Keratinocyte (primary cell): ENCODE results near the gene MYO7B. TPM values are rescaled to one million over a fixed set of nuclear protein-coding genes. Genes with fewer than 3 reads are reported as not detected.

Source experiments
- DNase-seq: peaks from one replicate; pipeline ENCODE4 v3.0.0-alpha.2; 2011; ENCODE audit warnings: low read depth, missing footprints, low spot score
- FAIRE-seq: peaks from 2 replicates; lab custom pipeline; 2011; peaks lifted over from hg19 to GRCh38; lab: Jason Lieb, UNC
- H2AFZ ChIP-seq: 2 replicates; pipeline ENCODE4 v1.6.0; 2012; ENCODE audit warnings: low read length, control low read depth, inconsistent platforms; ENCODE audit not compliant: control insufficient read depth
- H3K27ac ChIP-seq: 2 replicates; pipeline ENCODE4 v1.5.1; 2011; ENCODE audit warnings: low read length; ENCODE audit not compliant: control insufficient read depth, insufficient read depth
- H3K27me3 ChIP-seq: 3 replicates; pipeline ENCODE4 v1.6.0; 2011; ENCODE audit warnings: low read length; ENCODE audit not compliant: control insufficient read depth, insufficient read depth; ENCODE audit errors: extremely low read depth
- H3K36me3 ChIP-seq, 2 experiments: 2 replicates in 1 of 2; 3 replicates in 1 of 2; pipeline ENCODE4 v1.5.1; 2011; ENCODE audit warnings: low read length in 2 of 2, mild to moderate bottlenecking in 1 of 2; ENCODE audit not compliant: control insufficient read depth in 2 of 2, insufficient read depth in 2 of 2; ENCODE audit errors: extremely low read depth in 1 of 2
- H3K4me1 ChIP-seq: 3 replicates; pipeline ENCODE4 v1.5.1; 2011; ENCODE audit warnings: low read length; ENCODE audit not compliant: control insufficient read depth, insufficient read depth; ENCODE audit errors: extremely low read depth
- H3K4me2 ChIP-seq: 3 replicates; pipeline ENCODE4 v1.6.0; 2011; ENCODE audit warnings: low read depth, low read length; ENCODE audit not compliant: control insufficient read depth, insufficient read depth; ENCODE audit errors: extremely low read depth
- H3K4me3 ChIP-seq, 3 experiments: fragments of 200-600 bp in 1 of 3; sonication (generic) in 1 of 3; 2 replicates in 2 of 3; 3 replicates in 1 of 3; pipeline ENCODE4 v1.5.1; 2011 to 2016; ENCODE audit warnings: low read length in 3 of 3, mild to moderate bottlenecking in 3 of 3, control low read depth in 2 of 3, inconsistent platforms in 1 of 3, low read depth in 1 of 3, mixed read lengths in 1 of 3, mixed run types in 1 of 3, moderate library complexity in 1 of 3; ENCODE audit not compliant: control insufficient read depth in 2 of 3, insufficient read depth in 2 of 3; ENCODE audit errors: extremely low read depth in 1 of 3
- H3K79me2 ChIP-seq: 2 replicates; pipeline ENCODE4 v1.6.0; 2012; ENCODE audit warnings: low read length; ENCODE audit not compliant: control insufficient read depth, insufficient read depth
- H3K9ac ChIP-seq: 3 replicates; pipeline ENCODE4 v1.6.0; 2011; ENCODE audit warnings: low read length; ENCODE audit not compliant: control insufficient read depth, insufficient read depth; ENCODE audit errors: extremely low read depth
- H3K9me1 ChIP-seq: 3 replicates; pipeline ENCODE4 v1.6.0; 2011; ENCODE audit warnings: low read length; ENCODE audit not compliant: control insufficient read depth, insufficient read depth; ENCODE audit errors: extremely low read depth
- H3K9me3 ChIP-seq: 2 replicates; pipeline ENCODE4 v1.5.1; 2012; ENCODE audit warnings: low read depth, low read length; ENCODE audit not compliant: control insufficient read depth
- H4K20me1 ChIP-seq: 3 replicates; pipeline ENCODE4 v1.6.0; 2011; ENCODE audit warnings: low read length; ENCODE audit not compliant: control insufficient read depth, insufficient read depth; ENCODE audit errors: extremely low read depth
- CTCF ChIP-seq, 3 experiments: IDR thresholded peaks in 1 of 3; conservative IDR thresholded peaks in 1 of 3; optimal IDR thresholded peaks in 1 of 3; 2 replicates in 2 of 3; 3 replicates in 1 of 3; pipeline versions ENCODE3 to v1.5.1; 2011; ENCODE audit warnings: low read length in 3 of 3, mild to moderate bottlenecking in 3 of 3, moderate library complexity in 2 of 3, control low read depth in 1 of 3, inconsistent platforms in 1 of 3; ENCODE audit not compliant: insufficient read depth in 2 of 3; ENCODE audit errors: extremely low read depth in 1 of 3
- EZH2 ChIP-seq: IDR thresholded peaks from one replicate; pipeline ENCODE4 v1.6.1; 2012; ENCODE audit warnings: inconsistent platforms, mild to moderate bottlenecking, low read length, moderate library complexity
- dilution Hi-C: fragments of 300-500 bp; cut with MboI; formaldehyde crosslinking; loops from one replicate; pipeline ENCODE4 v1.7.0; 2020; ENCODE audit warnings: low sequenced_read_pairs; ENCODE audit not compliant: extremely low pct_ligation_motif_present
- polyA plus RNA-seq, 5 experiments: library from polyadenylated mRNA; depleted of rRNA in 3 of 5; stranded (reverse) in 3 of 5; stranded (forward) in 1 of 5; unstranded in 1 of 5; fragments of >200 nt; gene quantifications; 1 replicate in 1 of 5; 2 replicates in 3 of 5; 3 replicates in 1 of 5; pipeline versions ENCODE4 v1.2.1 to v1.2.3, GENCODE V29; 2011 to 2012; ENCODE audit warnings: missing spikeins in 2 of 5, low read depth in 1 of 5, low replicate concordance in 1 of 5

Gene MYO7B
- polyA plus RNA-seq, 1 donor (not counting 4 experiments of a cell fraction or from before 2014, with no cell fraction given) = not detected

GRCh38 chr2:127614246-127614645 lies 78.8 kb downstream of the MYO7B start:
- H3K36me3 ChIP-seq = no peaks in the 10 kb centered on the region
- H3K4me2 ChIP-seq = no peak overlapping the region
- no peaks in the 10 kb centered on the region for H3K79me2 ChIP-seq
- H3K9me3 ChIP-seq = no peaks in the 10 kb centered on the region
- DNase-seq (no peak), FAIRE-seq (no peak)
- no peaks in the 10 kb centered on the region for H4K20me1 ChIP-seq
- H3K27me3 ChIP-seq = no peaks in the 10 kb centered on the region
- no peak overlapping the region for H2AFZ ChIP-seq
- H3K9me1 ChIP-seq = no peaks in the 10 kb centered on the region
- H3K4me1 ChIP-seq = peaks cover 3% of the 10 kb centered on the region
- no peak overlapping the region for H3K4me3 ChIP-seq
- dilution Hi-C loops = no loop called here
- no peak overlapping the region for H3K9ac ChIP-seq
- no peak overlapping the region for H3K27ac ChIP-seq
- no peak for TF ChIP-seq EZH2
- no peak for TF ChIP-seq CTCF (optimal IDR thresholded peaks at IDR 0.05 in 1 of 3, IDR thresholded peaks at IDR 0.05 in 1 of 3, conservative IDR thresholded peaks at IDR 0.05 in 1 of 3; ENCODE audit: extremely low read depth in 1 of 3, insufficient read depth in 2 of 3, low read length in 3 of 3)

GRCh38 chr2:127614731-127615130 lies 79.2 kb downstream of the MYO7B start:
- DNase-seq (no peak), FAIRE-seq (no peak)
- TF ChIP-seq EZH2 (no peak), CTCF (optimal IDR thresholded peaks at IDR 0.05 in 1 of 3, IDR thresholded peaks at IDR 0.05 in 1 of 3, conservative IDR thresholded peaks at IDR 0.05 in 1 of 3; ENCODE audit: extremely low read depth in 1 of 3, insufficient read depth in 2 of 3, low read length in 3 of 3) (no peak)
- Histone ChIP-seq H3K9me3 (no peaks in the 10 kb centered on the region), H2AFZ (no peak overlapping the region), H3K4me1 (peaks cover 3% of the 10 kb centered on the region), H3K9me1 (no peaks in the 10 kb centered on the region), H3K4me2 (peak overlapping the region; percentile 10), H3K36me3 (no peaks in the 10 kb centered on the region), H3K27ac (no peak overlapping the region), H4K20me1 (no peaks in the 10 kb centered on the region), H3K27me3 (peaks cover 2% of the 10 kb centered on the region), H3K9ac (no peak overlapping the region), H3K4me3 (no peak overlapping the region), H3K79me2 (no peaks in the 10 kb centered on the region)
- dilution Hi-C loops = no loop called here
